Glutamatergic neuron (in vitro differentiated cells): ENCODE measurements around the gene ST8SIA4. TPM values are rescaled to one million over a fixed set of nuclear protein-coding genes. Genes with fewer than 3 reads are reported as not detected.
A peak's percentile ranks its signal among the peaks of the same experiment; 100 is the strongest.
"Not testable (repeated sequence)": the region's sequence is repeated elsewhere in the genome, so short reads cannot be mapped to it uniquely, and the experiment has no call there.

Experiments
- DNase-seq: peaks from one replicate; pipeline ENCODE4 v3.0.0; 2022
- H3K27ac Mint-ChIP-seq: one replicate; pipeline ENCODE4 v1.8.0; 2020; ENCODE audit warnings: mild to moderate bottlenecking, mixed read lengths, inconsistent platforms; ENCODE audit not compliant: unreplicated experiment
- H3K27me3 Mint-ChIP-seq: one replicate; pipeline ENCODE4 v1.8.0; 2020; ENCODE audit warnings: mild to moderate bottlenecking, moderate library complexity, mixed read lengths, inconsistent platforms; ENCODE audit not compliant: unreplicated experiment
- H3K36me3 Mint-ChIP-seq: one replicate; pipeline ENCODE4 v1.8.0; 2020; ENCODE audit warnings: mild to moderate bottlenecking, mixed read lengths, inconsistent platforms; ENCODE audit not compliant: unreplicated experiment
- H3K4me1 Mint-ChIP-seq: one replicate; pipeline ENCODE4 v1.8.0; 2020; ENCODE audit warnings: mild to moderate bottlenecking, low read depth, mixed read lengths, inconsistent platforms; ENCODE audit not compliant: unreplicated experiment
- H3K4me3 Mint-ChIP-seq: one replicate; pipeline ENCODE4 v1.8.0; 2020; ENCODE audit warnings: mild to moderate bottlenecking, mixed read lengths, inconsistent platforms; ENCODE audit not compliant: unreplicated experiment
- H3K9me3 Mint-ChIP-seq: one replicate; pipeline ENCODE4 v1.8.0; 2020; ENCODE audit warnings: mild to moderate bottlenecking, moderate library complexity, mixed read lengths, inconsistent platforms; ENCODE audit not compliant: unreplicated experiment
- total RNA-seq: library from RNA; stranded (reverse); fragmentation: NEBNext Ultra II Directional; extraction: Animal tissue kit (Norgen Biotek cat#: 25700); gene quantifications from one replicate; pipeline ENCODE4 v1.2.1, GENCODE V29; 2021; ENCODE audit not compliant: unreplicated experiment
- TF ChIP-seq, protein P1 (sequence below): fragments of 200-600 bp; sonication (generic); IDR thresholded peaks from one replicate; pipeline ENCODE4 v1.5.0; 2021; ENCODE audit not compliant: partially characterized antibody, unreplicated experiment

ST8SIA4 gene
- total RNA-seq, 1 donor from 2014 or later: 12.6 TPM

GRCh38 chr5:100787648-100788047 is 115.4 kb downstream of the ST8SIA4 start:
- Mint-ChIP-seq H3K4me1 (peaks cover 14% of the 10 kb centered on the region), H3K4me3 (no peak overlapping the region), H3K27ac (no peak overlapping the region), H3K9me3 (peaks cover 4% of the 10 kb centered on the region), H3K27me3 (peaks cover 1% of the 10 kb centered on the region), H3K36me3 (no peaks in the 10 kb centered on the region)
- TF ChIP-seq, protein P1, sequence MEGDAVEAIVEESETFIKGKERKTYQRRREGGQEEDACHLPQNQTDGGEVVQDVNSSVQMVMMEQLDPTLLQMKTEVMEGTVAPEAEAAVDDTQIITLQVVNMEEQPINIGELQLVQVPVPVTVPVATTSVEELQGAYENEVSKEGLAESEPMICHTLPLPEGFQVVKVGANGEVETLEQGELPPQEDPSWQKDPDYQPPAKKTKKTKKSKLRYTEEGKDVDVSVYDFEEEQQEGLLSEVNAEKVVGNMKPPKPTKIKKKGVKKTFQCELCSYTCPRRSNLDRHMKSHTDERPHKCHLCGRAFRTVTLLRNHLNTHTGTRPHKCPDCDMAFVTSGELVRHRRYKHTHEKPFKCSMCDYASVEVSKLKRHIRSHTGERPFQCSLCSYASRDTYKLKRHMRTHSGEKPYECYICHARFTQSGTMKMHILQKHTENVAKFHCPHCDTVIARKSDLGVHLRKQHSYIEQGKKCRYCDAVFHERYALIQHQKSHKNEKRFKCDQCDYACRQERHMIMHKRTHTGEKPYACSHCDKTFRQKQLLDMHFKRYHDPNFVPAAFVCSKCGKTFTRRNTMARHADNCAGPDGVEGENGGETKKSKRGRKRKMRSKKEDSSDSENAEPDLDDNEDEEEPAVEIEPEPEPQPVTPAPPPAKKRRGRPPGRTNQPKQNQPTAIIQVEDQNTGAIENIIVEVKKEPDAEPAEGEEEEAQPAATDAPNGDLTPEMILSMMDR: no peak
- no peak for DNase-seq

DNA sequence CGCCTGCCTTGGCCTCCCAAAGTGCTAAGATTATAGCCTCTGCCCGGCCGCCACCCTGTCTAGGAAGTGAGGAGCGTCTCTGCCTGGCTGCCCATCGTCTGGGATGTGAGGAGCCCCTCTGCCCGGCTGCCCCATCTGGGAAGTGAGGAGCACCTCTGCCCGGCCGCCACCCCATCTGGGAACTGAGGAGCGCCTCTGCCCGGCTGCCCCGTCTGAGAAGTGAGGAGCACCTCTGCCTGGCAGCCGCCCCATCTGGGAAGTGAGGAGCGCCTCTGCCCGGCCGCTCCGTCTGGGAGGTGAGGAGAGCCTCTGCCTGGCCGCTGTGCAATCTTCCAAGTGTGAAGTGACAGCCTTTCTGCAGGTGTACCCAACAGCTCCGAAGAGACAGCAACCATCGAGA is 117.5 kb downstream of the ST8SIA4 start:
- DNase-seq, H3K27me3 Mint-ChIP-seq, H3K36me3 Mint-ChIP-seq, H3K4me3 Mint-ChIP-seq, H3K9me3 Mint-ChIP-seq: not testable (repeated sequence)
- H3K4me1 Mint-ChIP-seq: peaks cover 14% of the 10 kb centered on the region
- peak overlapping the region; percentile 81 for H3K27ac Mint-ChIP-seq

GRCh38 chr5:100780376-100780870 is 122.7 kb downstream of the ST8SIA4 start:
- Mint-ChIP-seq H3K27ac (peak overlapping the region; percentile 24), H3K4me3 (no peak overlapping the region), H3K27me3 (peaks cover 1% of the 10 kb centered on the region), H3K9me3 (peaks cover 7% of the 10 kb centered on the region), H3K36me3 (peaks cover 2% of the 10 kb centered on the region), H3K4me1 (peaks cover 16% of the 10 kb centered on the region)
- TF ChIP-seq, protein P1: no peak
- no peak for DNase-seq

DNA sequence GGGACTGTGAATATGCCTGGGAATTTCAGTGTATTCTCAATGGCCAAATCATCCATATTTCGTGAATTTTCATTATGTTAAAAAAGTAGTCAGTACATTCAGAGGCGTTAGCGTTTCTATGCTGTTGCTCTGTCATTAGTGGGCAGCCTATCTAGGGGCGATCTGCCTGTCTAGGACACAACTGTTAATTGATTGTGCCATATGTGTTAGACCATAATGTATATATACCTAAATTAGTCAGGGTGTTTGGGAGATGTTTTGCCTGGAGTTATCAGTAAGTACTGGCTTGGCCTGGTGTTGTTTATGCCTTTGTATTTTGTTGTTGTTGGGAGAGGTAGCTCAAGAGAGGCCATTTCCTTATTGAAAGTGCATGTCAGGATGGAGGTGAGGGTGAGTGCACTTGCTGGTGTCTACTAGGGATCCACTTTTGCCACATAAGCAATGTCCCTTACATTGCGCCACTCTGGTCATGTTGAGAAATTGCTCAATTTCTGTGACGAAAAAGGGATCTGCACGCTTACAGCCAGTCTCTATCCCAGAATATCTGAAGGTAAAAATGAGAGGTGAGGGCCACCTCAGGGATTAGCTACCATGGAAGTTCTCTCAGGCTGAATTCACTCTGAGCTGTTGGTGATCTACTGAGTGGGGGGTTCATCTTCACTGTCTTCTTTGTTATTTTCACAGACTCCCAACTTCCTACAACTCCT is 123.3 kb downstream of the ST8SIA4 start:
- no peak overlapping the region for H3K4me3 Mint-ChIP-seq
- no peak for DNase-seq
- peak overlapping the region; percentile 24 for H3K27ac Mint-ChIP-seq
- H3K4me1 Mint-ChIP-seq: peaks cover 16% of the 10 kb centered on the region
- TF ChIP-seq, protein P1: no peak
- peaks cover 1% of the 10 kb centered on the region for H3K27me3 Mint-ChIP-seq
- peaks cover 5% of the 10 kb centered on the region for H3K36me3 Mint-ChIP-seq
- H3K9me3 Mint-ChIP-seq: peaks cover 7% of the 10 kb centered on the region

DNA sequence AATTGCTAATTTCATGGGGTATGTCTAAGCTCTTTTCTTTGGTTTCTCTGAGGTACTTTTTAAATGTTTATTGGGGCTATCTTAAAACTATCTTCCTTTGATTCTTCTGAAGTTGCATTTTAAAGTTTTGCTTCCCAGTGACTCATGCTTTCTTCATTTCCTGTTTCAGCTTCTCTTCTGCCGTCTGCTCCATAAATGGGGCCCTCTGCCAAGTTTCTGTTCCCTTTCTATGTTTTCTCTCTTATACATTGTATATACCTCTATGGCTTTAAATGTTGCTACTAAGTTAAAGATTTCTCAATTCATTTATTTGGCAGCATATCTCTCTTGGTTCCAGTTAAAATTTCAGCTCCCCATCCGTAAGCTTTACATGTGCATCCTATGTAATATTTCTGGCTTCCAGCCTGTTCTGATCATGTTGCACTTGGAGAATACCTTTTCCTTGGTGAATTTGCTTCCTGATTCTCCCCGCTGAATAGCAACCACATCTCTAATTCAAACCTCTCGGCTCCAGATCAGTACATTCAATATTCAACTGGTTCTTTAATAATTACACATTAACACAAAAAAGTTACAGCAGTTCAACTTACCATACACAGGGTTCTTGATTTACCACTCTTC is 125.3 kb downstream of the ST8SIA4 start:
- Mint-ChIP-seq H3K36me3 (peaks cover 5% of the 10 kb centered on the region), H3K27me3 (peaks cover 2% of the 10 kb centered on the region), H3K4me1 (peaks cover 16% of the 10 kb centered on the region), H3K27ac (no peak overlapping the region), H3K9me3 (peaks cover 5% of the 10 kb centered on the region), H3K4me3 (no peak overlapping the region)
- TF ChIP-seq, protein P1: no peak
- DNase-seq: no peak
